Measurements from ENCODE around the gene MELK. TPM values are rescaled to one million over a fixed set of nuclear protein-coding genes. Genes with fewer than 3 reads are reported as not detected.

Gene MELK
- total and polyA plus RNA-seq, 2 of the 4 experiments (the other 2 are of a cell fraction), result 20.8 to 27.4 TPM

DNA sequence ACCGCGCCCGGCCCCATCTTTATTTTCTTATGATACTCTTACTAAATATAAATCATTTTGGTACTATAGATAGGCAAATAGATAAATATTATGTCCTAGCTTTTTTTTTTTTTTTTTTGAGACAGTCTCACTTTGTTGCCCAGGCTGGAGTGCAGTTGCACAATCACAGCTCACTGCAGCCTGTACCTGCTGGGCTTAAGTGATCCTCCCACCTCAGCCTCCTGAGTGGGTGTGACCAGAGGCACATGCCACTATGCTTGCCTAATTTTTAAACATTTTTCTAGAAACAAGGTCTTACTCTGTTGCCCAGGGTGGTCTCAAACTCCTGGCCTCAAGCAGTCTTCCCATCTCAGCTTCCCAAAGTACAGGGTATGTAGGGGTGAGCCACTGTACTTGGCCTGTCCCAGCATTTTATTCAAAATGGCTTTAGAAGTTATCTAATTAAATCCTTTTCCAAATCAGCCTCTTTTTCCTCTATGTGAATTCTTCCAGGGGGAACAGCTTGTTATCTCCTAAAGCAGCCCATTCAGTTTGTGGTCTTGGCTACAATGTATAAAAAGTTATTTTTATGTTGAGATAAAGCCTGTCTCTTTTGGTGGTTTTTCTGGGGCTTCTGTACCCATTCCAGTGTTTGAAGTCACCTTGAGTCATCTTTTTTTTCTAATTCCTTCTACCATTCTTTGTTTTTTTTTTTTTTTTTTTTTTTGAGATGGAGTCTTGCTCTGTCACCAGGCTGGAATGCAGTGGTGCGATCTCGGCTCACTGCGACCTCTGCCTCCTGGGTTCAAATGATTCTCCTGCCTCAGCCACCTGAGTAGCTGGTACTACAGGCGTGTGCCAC is 12.1 kb downstream of the MELK start:
- peaks cover 3% of the 10 kb centered on the region for H3K4me1 ChIP-seq (ENCODE audit: control insufficient read depth, insufficient read depth, low read length)
- H3K9me1 ChIP-seq (ENCODE audit: insufficient read depth, low read length), result peaks cover 7% of the 10 kb centered on the region
- H2AK5ac ChIP-seq (ENCODE audit: low read depth, low read length), result peak overlapping the region; percentile 90
- no peak overlapping the region for H2AFZ ChIP-seq (replicated peaks; ENCODE audit: low read length, poor library complexity)
- H3K14ac ChIP-seq (replicated peaks; ENCODE audit: low read depth, low read length), result peak overlapping the region; percentile 10; the same call in 1 of the 2 replicates
- no peaks in the 10 kb centered on the region for H3K27me3 ChIP-seq (ENCODE audit: control insufficient read depth, insufficient read depth, low read length)
- no peak overlapping the region for H3K9ac ChIP-seq (ENCODE audit: low read depth, low read length)
- TF ChIP-seq BHLHE40 (IDR thresholded peaks at IDR 0.05; ENCODE audit: low read depth, low read length) (no peak), CEBPB (IDR thresholded peaks at IDR 0.05; ENCODE audit: low read depth, low read length) (peak; percentile 79), FOS (IDR thresholded peaks at IDR 0.05; ENCODE audit: low read depth, low read length) (0 out of 2 replicates have a peak, but pooled peaks have one; percentile 4), MXI1 (IDR thresholded peaks at IDR 0.05; ENCODE audit: borderline replicate concordance, low read depth, low read length) (no peak)
- H2BK20ac ChIP-seq (ENCODE audit: low read depth, low read length), result peak overlapping the region; percentile 21; the same call in 1 of the 2 replicates
- peaks cover 29 to 38% of the 10 kb centered on the region in 2 experiments for H3K79me1 ChIP-seq (ENCODE audit: low read depth in 1 of 2, low read length in 2 of 2)
- peak overlapping the region; percentile 59; the same call in 1 of the 2 replicates for H3K4me2 ChIP-seq (ENCODE audit: low read depth, low read length)
- ATAC-seq (ENCODE audit: low read depth) (peak; percentile 84), DNase-seq (peak; percentile 86)
- no peak overlapping the region for H4K5ac ChIP-seq (ENCODE audit: low read depth, low read length)
- H2AK9ac ChIP-seq (replicated peaks; ENCODE audit: low read depth, low read length, poor library complexity), result peak overlapping the region; percentile 81
- peak overlapping the region; percentile 89 for H3K4ac ChIP-seq (ENCODE audit: low read depth, low read length)
- H2BK15ac ChIP-seq (ENCODE audit: low read depth, low read length), result peak overlapping the region; percentile 60; the same call in 1 of the 3 replicates
- BruUV-seq (replicated peaks), result no TSS peak
- POLR2A ChIA-PET (ENCODE audit: unreplicated experiment), result no interaction called here
- H2BK120ac ChIP-seq (ENCODE audit: low read depth, low read length), result peak overlapping the region; percentile 79
- H3K56ac ChIP-seq (ENCODE audit: extremely low read depth, insufficient read depth, low read length), result no peak overlapping the region
- in situ Hi-C loops (cut with MboI; ENCODE audit: low sequenced_read_pairs), result no loop called here
- CTCF ChIA-PET, result interaction anchor here (0.6 kb wide), 2 partner anchors 47 to 744 kb away, joined by 3 to 8 read pairs; no protein-coding TSS in a partner anchor
- H3K23ac ChIP-seq (ENCODE audit: low read depth, low read length), result peak overlapping the region; percentile 53; the same call in 1 of the 2 replicates
- H3K27ac ChIP-seq (ENCODE audit: insufficient read depth, low read length), result 0 out of 2 replicates have a peak overlapping the region, but pooled peaks have one; percentile 27
- no peak overlapping the region for H3K4me3 ChIP-seq (ENCODE audit: insufficient read depth, low read depth, low read length)
- peak overlapping the region; percentile 54 for H2BK5ac ChIP-seq (ENCODE audit: low read depth, low read length, poor library complexity, severe bottlenecking)
- 0 out of 2 replicates have a peak overlapping the region, but pooled peaks have one; percentile 14 for H3K18ac ChIP-seq (ENCODE audit: low read depth, low read length)
- peaks cover 5% of the 10 kb centered on the region; the same call in 1 of the 2 replicates for H4K20me1 ChIP-seq (ENCODE audit: insufficient read depth, low read length)
- peaks cover 4% of the 10 kb centered on the region; the same call in 1 of the 2 replicates for H3K36me3 ChIP-seq (ENCODE audit: control insufficient read depth, insufficient read depth, low read length)
- no peaks in the 10 kb centered on the region for H3K9me3 ChIP-seq (ENCODE audit: control insufficient read depth, insufficient read depth, low read length)
- dilution Hi-C loops (cut with HindIII; ENCODE audit: low sequenced_read_pairs, unreplicated experiment), result no loop called here
- H4K91ac ChIP-seq (ENCODE audit: insufficient read depth, low read depth, low read length), result 0 out of 2 replicates have a peak overlapping the region, but pooled peaks have one; percentile 6
- H4K8ac ChIP-seq (ENCODE audit: low read depth in 2 of 2, low read length in 2 of 2), result peak overlapping the region in 1 of 2 experiments; percentile 63; a peak in 2 of 4 replicates
- intact Hi-C loops (cut with micrococcal nuclease), result no loop called here
- WGBS, 2 experiments (ENCODE audit: extremely low coverage in 2 of 2, insufficient read length in 1 of 2), result no CpG with 5 or more reads among the region's 7 CpGs
